CD14-positive monocyte (primary cell): Measurements from ENCODE around the gene DPF1. TPM values are rescaled to one million over a fixed set of nuclear protein-coding genes. Genes with fewer than 3 reads are reported as not detected.

Source experiments
- DNase-seq, 3 donors: peaks; one replicate each; pipeline ENCODE4 v3.0.0-alpha.2; 2011 to 2022
- H2AFZ ChIP-seq: 2 replicates; pipeline ENCODE4 v1.6.0; 2012; ENCODE audit warnings: mild to moderate bottlenecking, low read depth, low read length, inconsistent platforms; ENCODE audit not compliant: insufficient read depth, poor library complexity, severe bottlenecking
- H3K27ac ChIP-seq, 2 donors: 1 replicate in 1 of 2; 2 replicates in 1 of 2; pipeline ENCODE4 v1.5.1; 2012 to 2013; ENCODE audit warnings: low read length in 2 of 2, control low read depth in 1 of 2, inconsistent platforms in 1 of 2, low read depth in 1 of 2, mild to moderate bottlenecking in 1 of 2
- H3K27me3 ChIP-seq, 2 donors: one replicate each; pipeline versions ENCODE4 v1.6.0 to v1.6.1; 2011 to 2013; ENCODE audit warnings: low read length in 2 of 2; ENCODE audit not compliant: control insufficient read depth in 2 of 2, insufficient read depth in 2 of 2
- H3K36me3 ChIP-seq, 2 donors: replicated peaks in 1 of 2; 1 replicate in 1 of 2; 2 replicates in 1 of 2; pipeline versions ENCODE4 v1.5.1 to v1.6.1; 2012 to 2013; ENCODE audit warnings: low read length in 2 of 2, control low read depth in 1 of 2, inconsistent platforms in 1 of 2, mild to moderate bottlenecking in 1 of 2; ENCODE audit not compliant: insufficient read depth in 2 of 2, control insufficient read depth in 1 of 2
- H3K4me1 ChIP-seq, 2 donors: 1 replicate in 1 of 2; 2 replicates in 1 of 2; pipeline versions ENCODE4 v1.5.1 to v1.6.1; 2012 to 2013; ENCODE audit warnings: low read length in 2 of 2, control low read depth in 1 of 2, inconsistent platforms in 1 of 2, mild to moderate bottlenecking in 1 of 2, moderate library complexity in 1 of 2; ENCODE audit not compliant: insufficient read depth in 2 of 2, control insufficient read depth in 1 of 2
- H3K4me2 ChIP-seq: replicated peaks from 2 replicates; pipeline ENCODE3; 2012; ENCODE audit warnings: low read length, moderate library complexity, mild to moderate bottlenecking; ENCODE audit not compliant: poor library complexity, severe bottlenecking; ENCODE audit errors: extremely low read depth
- H3K4me3 ChIP-seq, 3 experiments: fragments of 200-600 bp in 1 of 3; sonication (generic) in 1 of 3; replicated peaks in 1 of 3; 1 replicate in 2 of 3; 2 replicates in 1 of 3; pipeline ENCODE4 v1.5.1; 2011 to 2013; ENCODE audit warnings: low read length in 3 of 3, mild to moderate bottlenecking in 3 of 3, control low read depth in 2 of 3, low read depth in 2 of 3, inconsistent platforms in 1 of 3, moderate library complexity in 1 of 3
- H3K79me2 ChIP-seq: 2 replicates; pipeline ENCODE4 v1.6.0; 2012; ENCODE audit warnings: mild to moderate bottlenecking, control low read depth, inconsistent platforms, low read length, moderate library complexity; ENCODE audit not compliant: insufficient read depth
- H3K9ac ChIP-seq: 2 replicates; pipeline ENCODE4 v1.6.0; 2017; ENCODE audit warnings: low read length, mild to moderate bottlenecking; ENCODE audit not compliant: insufficient read depth, poor library complexity, severe bottlenecking
- H3K9me3 ChIP-seq, 2 donors: replicated peaks in 1 of 2; 1 replicate in 1 of 2; 2 replicates in 1 of 2; pipeline versions ENCODE4 v1.5.1 to v1.6.1; 2012 to 2013; ENCODE audit warnings: low read length in 2 of 2, control low read depth in 1 of 2; ENCODE audit not compliant: control insufficient read depth in 1 of 2, insufficient read depth in 1 of 2
- H4K20me1 ChIP-seq: 2 replicates; pipeline ENCODE4 v1.6.0; 2012; ENCODE audit warnings: mild to moderate bottlenecking, low read length, control low read depth, moderate library complexity; ENCODE audit not compliant: insufficient read depth
- H3K27ac Mint-ChIP-seq, 7 donors: one replicate each; pipeline ENCODE4 v1.8.0; 2020; ENCODE audit warnings: mild to moderate bottlenecking in 7 of 7, mixed read lengths in 7 of 7, moderate library complexity in 6 of 7, inconsistent platforms in 2 of 7
- H3K27me3 Mint-ChIP-seq, 3 donors: one replicate each; pipeline ENCODE4 v1.8.0; 2021 to 2022; ENCODE audit warnings: low read depth in 3 of 3, mild to moderate bottlenecking in 3 of 3, mixed read lengths in 3 of 3, moderate library complexity in 3 of 3, inconsistent platforms in 1 of 3
- H3K36me3 Mint-ChIP-seq, 2 donors: one replicate each; pipeline ENCODE4 v1.8.0; 2020; ENCODE audit warnings: mixed read lengths in 2 of 2, inconsistent platforms in 1 of 2, mild to moderate bottlenecking in 1 of 2
- H3K4me1 Mint-ChIP-seq: one replicate; pipeline ENCODE4 v1.8.0; 2020; ENCODE audit warnings: mild to moderate bottlenecking, mixed read lengths
- H3K4me3 Mint-ChIP-seq, 2 donors: one replicate each; pipeline ENCODE4 v1.8.0; 2020; ENCODE audit warnings: mild to moderate bottlenecking in 2 of 2, mixed read lengths in 2 of 2, moderate library complexity in 1 of 2
- H3K9me3 Mint-ChIP-seq, 7 donors: one replicate each; pipeline ENCODE4 v1.8.0; 2020 to 2022; ENCODE audit warnings: mixed read lengths in 7 of 7, mild to moderate bottlenecking in 6 of 7, moderate library complexity in 6 of 7, inconsistent platforms in 2 of 7
- CTCF ChIP-seq: fragments of 200-600 bp; IDR thresholded peaks from one replicate; pipeline ENCODE4 v1.8.0; 2022; ENCODE audit warnings: antibody characterized with exemption, mild to moderate bottlenecking
- WGBS: methylation state at CpG from one replicate; pipeline ENCODE4 v1.1.5; 2013; ENCODE audit warnings: missing lambda C conversion rate; ENCODE audit not compliant: insufficient coverage; 5-methylcytosine and 5-hydroxymethylcytosine counted together
- intact Hi-C, 2 donors: fragments of 100-400 bp; cut with micrococcal nuclease; formaldehyde crosslinking; loops; one replicate each; pipeline versions ENCODE4 v1.15.0 to v1.15.1; 2023
- polyA plus RNA-seq, 3 donors: library from polyadenylated mRNA; depleted of rRNA in 1 of 3; unstranded in 2 of 3; stranded (reverse) in 1 of 3; fragments of 300-500 nt in 2 of 3; fragments of >200 nt in 1 of 3; fragmentation: Illumina TruSeq in 2 of 3; gene quantifications; 1 replicate in 2 of 3; 2 replicates in 1 of 3; pipeline ENCODE4 v1.2.3, GENCODE V29; 2012 to 2021

The DPF1 gene
- polyA plus RNA-seq, 3 donors, result not detected

- no peaks in the 10 kb centered on the region for H3K27me3 ChIP-seq
- no peak overlapping the region for H3K9ac ChIP-seq
- Mint-ChIP-seq H3K27ac (peak overlapping the region in 1 of 7 donors; percentile 46), H3K9me3 (no peaks in the 10 kb centered on the region), H3K4me1 (peaks cover 37% of the 10 kb centered on the region), H3K36me3 (peaks cover 30 to 34% of the 10 kb centered on the region in 2 donors), H3K27me3 (peaks cover 2 to 4% (median 2%) of the 10 kb centered on the region in 3 donors), H3K4me3 (no peak overlapping the region)
- no peak overlapping the region for H3K4me2 ChIP-seq
- peaks cover 10 to 20% of the 10 kb centered on the region in 2 donors for H3K4me1 ChIP-seq
- no peak overlapping the region for H3K27ac ChIP-seq
- no peaks in the 10 kb centered on the region for H3K36me3 ChIP-seq
- H3K79me2 ChIP-seq, result peaks cover 37% of the 10 kb centered on the region
- WGBS, result 100% methylated on average over 3 of the region's 5 CpGs
- H3K9me3 ChIP-seq, result no peaks in the 10 kb centered on the region
- peaks cover 57% of the 10 kb centered on the region for H4K20me1 ChIP-seq
- intact Hi-C loops, result no loop called here
- TF ChIP-seq CTCF, result no peak
- no peak overlapping the region for H3K4me3 ChIP-seq
- no peak for DNase-seq
- no peak overlapping the region for H2AFZ ChIP-seq
Observed at GRCh38 chr19:38270587-38271167, 46.7 kb upstream of the DPF1 start.

- H3K9me3 Mint-ChIP-seq, result no peaks in the 10 kb centered on the region
- no peak overlapping the region for H3K27ac Mint-ChIP-seq
- no peak overlapping the region for H3K9ac ChIP-seq
- no peak overlapping the region for H2AFZ ChIP-seq
- no peak overlapping the region for H3K4me3 Mint-ChIP-seq
- H3K4me2 ChIP-seq, result no peak overlapping the region
- H3K27me3 ChIP-seq, result no peaks in the 10 kb centered on the region
- 80% methylated on average over 1 of the region's 8 CpGs for WGBS
- intact Hi-C loops, result no loop called here
- H3K36me3 ChIP-seq, result no peaks in the 10 kb centered on the region
- DNase-seq, result no peak
- H3K9me3 ChIP-seq, result no peaks in the 10 kb centered on the region
- TF ChIP-seq CTCF, result no peak
- no peak overlapping the region for H3K27ac ChIP-seq
- H3K27me3 Mint-ChIP-seq, result peaks cover 2 to 4% (median 4%) of the 10 kb centered on the region in 3 donors
- peaks cover 39% of the 10 kb centered on the region for H4K20me1 ChIP-seq
- H3K4me3 ChIP-seq, result no peak overlapping the region
- peaks cover 27 to 41% of the 10 kb centered on the region in 2 donors for H3K4me1 ChIP-seq
- peaks cover 28 to 30% of the 10 kb centered on the region in 2 donors for H3K36me3 Mint-ChIP-seq
- peaks cover 33% of the 10 kb centered on the region for H3K79me2 ChIP-seq
- H3K4me1 Mint-ChIP-seq, result peaks cover 46% of the 10 kb centered on the region
Observed at GRCh38 chr19:38268539-38268938, 44.5 kb upstream of the DPF1 start.
